ENCODE data around the gene SELENOS. TPM values are rescaled to one million over a fixed set of nuclear protein-coding genes. Genes with fewer than 3 reads are reported as not detected.

SELENOS gene
- total RNA-seq, 2 donors from 2014 or later, result 66.9 to 100 TPM

GRCh38 chr15:101251830-101252820 lies 25.2 kb downstream of the SELENOS start, which contains the start of gene CHSY1:
TSS of gene CHSY1 (minus strand) at chr15:101252048. CDS start at chr15:101251456, 592 bp downstream.
- intact Hi-C loops (cut with DNase I), result loop anchor here (2.0 to 10.0 kb wide), 3 partner anchors 70 to 627 kb away; no protein-coding TSS in a partner anchor
- Histone ChIP-seq H3K27me3 (replicated peaks; ENCODE audit: insufficient read depth) (no peaks in the 10 kb centered on the region), H3K4me3 (peak within 1 kb of the TSS; percentile 76), H3K36me3 (no peaks in the 10 kb centered on the region), H3K27ac (peak within 1 kb of the TSS; percentile 84 to 88), H3K9me3 (no peaks in the 10 kb centered on the region), H3K4me1 (replicated peaks) (peaks cover 3% of the 10 kb centered on the region)
- peak; percentile 89 for DNase-seq (ENCODE audit: low spot score)
- WGBS, result 1% methylated on average over 80 of the region's 108 CpGs
- peak; percentile 92 for TF ChIP-seq POLR2AphosphoS5 (IDR thresholded peaks at IDR 0.05)
- TF ChIP-seq, protein P1, sequence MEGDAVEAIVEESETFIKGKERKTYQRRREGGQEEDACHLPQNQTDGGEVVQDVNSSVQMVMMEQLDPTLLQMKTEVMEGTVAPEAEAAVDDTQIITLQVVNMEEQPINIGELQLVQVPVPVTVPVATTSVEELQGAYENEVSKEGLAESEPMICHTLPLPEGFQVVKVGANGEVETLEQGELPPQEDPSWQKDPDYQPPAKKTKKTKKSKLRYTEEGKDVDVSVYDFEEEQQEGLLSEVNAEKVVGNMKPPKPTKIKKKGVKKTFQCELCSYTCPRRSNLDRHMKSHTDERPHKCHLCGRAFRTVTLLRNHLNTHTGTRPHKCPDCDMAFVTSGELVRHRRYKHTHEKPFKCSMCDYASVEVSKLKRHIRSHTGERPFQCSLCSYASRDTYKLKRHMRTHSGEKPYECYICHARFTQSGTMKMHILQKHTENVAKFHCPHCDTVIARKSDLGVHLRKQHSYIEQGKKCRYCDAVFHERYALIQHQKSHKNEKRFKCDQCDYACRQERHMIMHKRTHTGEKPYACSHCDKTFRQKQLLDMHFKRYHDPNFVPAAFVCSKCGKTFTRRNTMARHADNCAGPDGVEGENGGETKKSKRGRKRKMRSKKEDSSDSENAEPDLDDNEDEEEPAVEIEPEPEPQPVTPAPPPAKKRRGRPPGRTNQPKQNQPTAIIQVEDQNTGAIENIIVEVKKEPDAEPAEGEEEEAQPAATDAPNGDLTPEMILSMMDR (IDR thresholded peaks at IDR 0.05), result peak in 3 of 4 experiments; percentile 19 to 48 (median 45)
- peak; percentile 85 for TF ChIP-seq POLR2A (IDR thresholded peaks at IDR 0.05)

- Histone ChIP-seq H3K9me3 (no peaks in the 10 kb centered on the region), H3K27ac (peak overlapping the region; percentile 84 to 88), H3K27me3 (replicated peaks; ENCODE audit: insufficient read depth) (no peaks in the 10 kb centered on the region), H3K4me3 (peak overlapping the region; percentile 76), H3K36me3 (no peaks in the 10 kb centered on the region), H3K4me1 (replicated peaks) (peaks cover 12% of the 10 kb centered on the region)
- DNase-seq (ENCODE audit: low spot score), result no peak
- under 1% methylated on average over 115 of the region's 150 CpGs for WGBS
- TF ChIP-seq POLR2A (IDR thresholded peaks at IDR 0.05) (no peak), POLR2AphosphoS5 (IDR thresholded peaks at IDR 0.05) (no peak)
- TF ChIP-seq, protein P1 (IDR thresholded peaks at IDR 0.05), result peak in 2 of 4 experiments; percentile 26 to 35
- intact Hi-C loops (cut with DNase I), result loop anchor here (5.0 to 10.0 kb wide), 2 partner anchors 69 to 626 kb away; no protein-coding TSS in a partner anchor
Measured at GRCh38 chr15:101250873-101251829, 26.1 kb downstream of the SELENOS start.

DNA sequence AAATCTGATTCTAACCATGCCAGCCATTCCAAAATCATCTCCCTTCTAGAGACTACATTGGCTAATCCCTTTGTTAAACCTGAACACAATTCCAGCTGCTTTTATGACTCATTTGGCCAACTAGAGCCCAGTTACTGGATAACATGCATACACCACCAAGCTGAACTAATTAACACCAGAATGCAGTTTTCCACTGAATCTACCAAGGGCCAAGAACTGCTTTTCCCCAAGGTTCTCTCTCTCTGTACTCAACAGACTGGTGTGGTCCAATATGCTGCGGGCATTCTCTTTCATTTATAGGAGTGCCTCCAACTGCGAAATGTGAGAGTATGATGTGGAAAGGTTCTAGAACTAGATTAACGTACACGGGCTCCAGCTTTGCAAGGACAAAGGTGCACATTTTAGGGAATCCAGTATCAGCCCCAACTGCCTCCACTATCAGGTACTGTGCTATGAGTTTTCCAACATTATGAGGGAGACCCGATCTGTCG lies 26.9 kb downstream of the SELENOS start:
- H3K4me3 ChIP-seq, result peak overlapping the region; percentile 71 to 76
- intact Hi-C loops (cut with DNase I), result loop anchor here (5.0 to 10.0 kb wide), 2 partner anchors 68 to 626 kb away; no protein-coding TSS in a partner anchor
- H3K27me3 ChIP-seq (replicated peaks; ENCODE audit: insufficient read depth), result no peaks in the 10 kb centered on the region
- H3K27ac ChIP-seq, result peak overlapping the region; percentile 79 to 81
- 3% methylated on average over 6 of the region's 6 CpGs for WGBS
- DNase-seq (ENCODE audit: low spot score), result no peak
- H3K4me1 ChIP-seq (replicated peaks), result peaks cover 13% of the 10 kb centered on the region
- TF ChIP-seq POLR2A (IDR thresholded peaks at IDR 0.05), result no peak
- TF ChIP-seq, protein P1 (IDR thresholded peaks at IDR 0.05), result no peak
- peak; percentile 3 for TF ChIP-seq POLR2AphosphoS5 (IDR thresholded peaks at IDR 0.05)
- no peaks in the 10 kb centered on the region for H3K36me3 ChIP-seq
- no peaks in the 10 kb centered on the region for H3K9me3 ChIP-seq

GRCh38 chr15:101248274-101248673 lies 29.0 kb downstream of the SELENOS start:
- intact Hi-C loops (cut with DNase I), result loop anchor here (5.0 kb wide), 1 partner anchor 126 kb away; no protein-coding TSS in a partner anchor
- no peaks in the 10 kb centered on the region for H3K9me3 ChIP-seq
- 30% methylated on average over 3 of the region's 3 CpGs for WGBS
- no peak for TF ChIP-seq POLR2A (IDR thresholded peaks at IDR 0.05)
- TF ChIP-seq, protein P1 (IDR thresholded peaks at IDR 0.05), result no peak
- no peak for TF ChIP-seq POLR2AphosphoS5 (IDR thresholded peaks at IDR 0.05)
- no peak overlapping the region for H3K4me3 ChIP-seq
- no peaks in the 10 kb centered on the region for H3K36me3 ChIP-seq
- H3K4me1 ChIP-seq (replicated peaks), result peaks cover 30% of the 10 kb centered on the region
- peak overlapping the region; percentile 12 to 49 for H3K27ac ChIP-seq
- no peaks in the 10 kb centered on the region for H3K27me3 ChIP-seq (replicated peaks; ENCODE audit: insufficient read depth)
- DNase-seq (ENCODE audit: low spot score), result no peak
